ENCODE results near the gene TSGA10IP.

Gene TSGA10IP

DNA sequence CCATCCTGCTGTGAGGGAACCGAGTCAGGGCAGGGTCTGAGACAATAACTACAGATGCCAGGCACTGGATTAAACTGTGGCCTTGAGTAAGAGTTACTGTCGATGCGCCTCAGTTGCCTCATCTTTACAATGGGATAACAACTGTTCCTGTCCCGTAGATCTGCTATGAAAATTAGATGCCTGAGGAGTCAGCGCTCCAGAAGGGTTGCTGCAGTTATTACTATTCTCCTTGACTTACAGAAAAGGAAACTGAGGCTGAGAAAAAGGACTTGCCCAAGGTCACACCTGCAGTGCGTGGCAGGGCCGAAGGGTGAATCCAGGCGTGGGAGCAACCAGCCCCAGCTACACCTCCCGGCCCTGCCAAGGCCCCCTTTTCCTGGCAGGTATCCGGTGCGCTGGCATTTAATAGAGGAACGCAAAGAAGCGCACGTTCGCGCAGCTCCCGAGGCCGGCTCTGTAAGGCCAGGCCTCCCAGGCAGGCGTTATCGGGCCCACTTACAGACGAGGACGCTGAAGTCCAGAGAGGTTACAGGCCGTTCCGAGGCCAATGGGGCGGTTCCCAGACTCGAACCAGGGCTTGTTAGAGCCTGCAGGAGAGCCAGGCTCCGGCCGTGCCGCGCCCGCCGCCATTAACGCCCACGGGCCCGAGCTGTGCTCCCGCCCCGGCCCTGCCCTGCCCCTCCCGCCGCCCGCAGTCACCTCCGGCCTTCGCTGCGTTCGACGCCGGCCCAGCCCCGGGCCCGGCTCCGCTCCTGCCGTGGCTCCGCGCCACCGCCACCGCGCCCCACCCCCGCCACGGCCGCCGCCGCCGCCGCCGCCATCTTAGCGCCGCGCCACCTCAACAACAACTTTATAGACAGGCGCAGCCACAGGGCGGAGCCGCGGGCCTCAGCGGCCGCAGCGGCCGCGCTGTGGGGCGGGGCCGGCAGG lies 26.8 kb upstream of the TSGA10IP start, which contains the start of gene C11orf68:
TSS of gene C11orf68 (minus strand) at position 852 of the 930 bp plus-strand sequence. CDS start at position 821, 31 bp downstream.
- DNase-seq, result peak; percentile 15

DNA sequence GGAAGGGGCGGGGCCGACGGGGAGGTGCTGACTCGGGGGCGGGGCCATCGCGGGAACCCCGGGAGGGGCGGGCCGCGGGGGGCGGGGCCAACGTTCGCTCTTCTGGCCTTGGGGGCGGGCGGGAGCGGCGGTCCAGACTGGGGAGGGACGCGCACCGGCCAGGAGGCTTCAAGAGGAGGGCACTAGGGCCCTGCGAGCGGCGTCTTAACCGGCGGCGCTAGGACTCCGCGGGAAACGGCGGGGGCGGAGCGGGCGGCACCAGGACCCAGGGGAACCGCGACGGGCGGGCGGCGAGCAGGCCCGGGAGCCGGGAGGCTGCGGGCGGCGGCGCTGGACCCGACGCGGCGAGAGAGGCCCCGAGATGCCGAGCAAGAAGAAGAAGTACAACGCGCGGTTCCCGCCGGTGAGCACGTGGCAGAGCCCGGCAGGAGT lies 26.1 kb upstream of the TSGA10IP start, which contains the start of gene DRAP1:
TSS of gene DRAP1 (plus strand) at position 286 of the 432 bp plus-strand sequence. CDS start at position 362, 76 bp downstream.
- peak; percentile 97 for DNase-seq

DNA sequence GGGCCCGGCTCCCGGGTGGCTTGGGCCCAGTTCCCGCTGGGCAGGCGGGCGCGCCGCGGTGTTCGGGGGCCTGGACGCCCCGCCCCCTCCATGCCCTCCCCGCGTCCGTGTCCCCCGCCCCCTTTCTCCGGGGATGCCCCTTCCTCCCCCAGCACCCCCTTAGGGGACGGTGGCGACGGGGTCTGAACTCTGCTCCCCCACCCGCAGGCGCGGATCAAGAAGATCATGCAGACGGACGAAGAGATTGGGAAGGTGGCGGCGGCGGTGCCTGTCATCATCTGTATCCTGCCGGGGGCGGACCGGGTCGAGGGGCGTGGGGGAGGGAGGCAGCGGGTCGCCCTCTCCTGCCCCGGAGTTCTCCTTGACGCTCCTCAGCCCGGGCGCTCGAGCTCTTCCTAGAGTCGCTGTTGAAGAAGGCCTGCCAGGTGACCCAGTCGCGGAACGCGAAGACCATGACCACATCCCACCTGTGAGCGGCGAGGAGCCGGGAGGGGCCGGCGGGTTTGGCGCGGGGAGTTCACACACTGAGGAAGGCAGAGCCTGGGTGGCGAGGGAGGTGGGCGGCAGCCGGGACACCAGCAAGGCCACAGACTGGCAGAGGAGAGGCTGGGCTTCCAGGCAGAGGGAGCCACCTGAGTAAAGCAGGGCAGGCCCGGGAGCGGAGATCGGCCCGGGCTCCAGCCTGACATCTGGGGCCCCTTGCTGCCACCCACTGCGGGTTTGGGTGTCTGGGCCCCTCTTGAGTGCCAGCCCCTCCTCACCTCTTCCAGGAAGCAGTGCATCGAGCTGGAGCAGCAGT lies 25.5 kb upstream of the TSGA10IP start:
- no peak for DNase-seq

DNA sequence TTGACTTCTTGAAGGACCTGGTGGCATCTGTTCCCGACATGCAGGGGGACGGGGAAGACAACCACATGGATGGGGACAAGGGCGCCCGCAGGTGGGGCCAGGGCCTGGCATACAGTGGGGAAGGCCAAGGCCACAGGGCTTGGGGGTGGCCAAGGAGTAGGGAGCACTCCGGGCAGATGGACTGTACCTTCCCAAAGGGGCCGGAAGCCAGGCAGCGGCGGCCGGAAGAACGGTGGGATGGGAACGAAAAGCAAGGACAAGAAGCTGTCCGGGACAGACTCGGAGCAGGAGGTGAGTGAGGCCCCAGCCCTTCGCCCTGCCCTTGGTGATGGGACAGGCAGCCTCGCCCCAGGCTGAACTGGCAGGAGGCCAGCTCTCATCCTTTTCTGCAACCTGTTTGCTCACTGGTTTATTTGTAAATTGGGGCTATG lies 24.9 kb upstream of the TSGA10IP start:
- DNase-seq, result no peak

DNA sequence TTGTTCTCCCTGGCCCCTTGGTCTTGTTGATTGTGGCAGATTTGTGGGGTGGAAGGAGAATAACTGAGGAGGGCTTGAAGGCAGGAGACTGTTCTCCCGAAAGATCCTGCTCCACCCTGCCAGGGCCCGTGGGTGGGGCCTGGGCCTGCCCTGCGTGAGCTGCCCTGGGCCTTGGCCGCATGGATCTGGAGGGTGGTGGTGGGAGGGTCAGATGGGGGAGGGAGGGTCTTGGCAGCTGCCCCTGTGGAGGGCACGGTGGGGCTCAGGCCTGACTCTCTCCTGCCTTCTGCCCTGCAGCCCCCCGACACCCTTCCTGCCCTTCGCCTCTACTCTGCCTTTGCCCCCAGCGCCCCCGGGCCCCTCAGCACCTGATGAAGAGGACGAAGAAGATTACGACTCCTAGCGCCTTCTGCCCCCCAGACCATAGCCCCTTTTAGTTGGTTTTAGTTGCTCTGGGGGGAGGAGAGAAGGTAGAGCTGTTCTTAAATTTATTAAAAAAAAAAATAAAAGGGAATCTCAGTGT lies 24.2 kb upstream of the TSGA10IP start:
- DNase-seq, result no peak

DNA sequence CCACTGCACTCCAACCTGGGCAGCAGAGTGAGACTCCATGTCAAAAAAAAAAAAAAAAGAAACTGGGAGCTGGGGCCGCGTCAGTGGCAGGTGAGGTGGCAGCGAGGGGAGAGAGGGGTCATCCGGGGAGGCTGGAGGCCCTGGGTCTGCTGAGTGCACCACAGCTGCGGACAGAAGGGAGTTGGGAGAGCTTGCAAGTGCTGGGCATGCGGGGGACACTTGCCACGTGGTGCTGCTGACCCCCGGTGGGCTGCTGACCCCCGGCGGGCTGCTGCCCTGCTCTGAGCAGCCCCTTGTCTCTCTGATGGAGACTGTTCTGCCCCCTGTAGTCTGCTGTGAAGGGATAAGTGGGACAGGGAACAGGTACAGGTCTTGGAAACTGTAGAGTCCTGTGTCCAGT lies 23.4 kb upstream of the TSGA10IP start:
- DNase-seq, result no peak

DNA sequence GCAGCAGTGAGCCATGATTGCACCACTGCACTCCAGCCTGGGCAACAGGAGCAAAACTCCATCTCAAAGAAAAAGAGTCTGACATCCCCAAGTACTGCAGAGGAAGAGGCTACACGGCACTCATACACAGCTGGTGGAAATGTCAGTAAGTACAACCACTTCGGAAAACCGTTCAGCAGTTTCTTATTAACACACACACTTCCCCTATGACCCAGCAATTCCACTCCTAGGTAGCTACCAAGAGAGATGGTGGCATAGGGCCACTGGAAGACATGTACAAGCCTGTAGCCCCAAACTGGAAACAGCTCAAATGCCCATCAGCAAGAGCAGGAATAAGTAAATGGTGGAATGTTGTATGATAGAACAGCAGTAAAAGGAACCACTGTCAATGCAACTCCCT lies 22.7 kb upstream of the TSGA10IP start:
- no peak for DNase-seq

DNA sequence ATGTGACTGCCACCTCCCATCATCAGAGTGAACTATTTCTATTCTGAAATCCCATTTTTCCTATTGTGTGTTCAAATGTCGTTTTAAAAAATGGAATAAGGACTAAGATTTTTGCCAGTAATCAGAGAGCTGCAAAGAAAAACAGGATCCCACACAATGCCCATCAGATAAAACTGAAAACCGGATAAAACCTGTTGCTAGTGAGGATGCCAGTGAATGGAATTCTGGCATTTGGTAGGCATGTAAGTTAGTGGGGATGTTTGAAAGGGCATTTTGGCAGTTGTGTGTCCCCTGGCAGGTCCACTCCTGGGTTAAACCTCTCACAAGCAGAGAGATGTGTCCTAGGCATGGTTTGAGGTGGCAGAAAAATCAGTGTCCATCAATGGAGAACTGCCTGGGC lies 19.9 kb upstream of the TSGA10IP start:
- no peak for DNase-seq

DNA sequence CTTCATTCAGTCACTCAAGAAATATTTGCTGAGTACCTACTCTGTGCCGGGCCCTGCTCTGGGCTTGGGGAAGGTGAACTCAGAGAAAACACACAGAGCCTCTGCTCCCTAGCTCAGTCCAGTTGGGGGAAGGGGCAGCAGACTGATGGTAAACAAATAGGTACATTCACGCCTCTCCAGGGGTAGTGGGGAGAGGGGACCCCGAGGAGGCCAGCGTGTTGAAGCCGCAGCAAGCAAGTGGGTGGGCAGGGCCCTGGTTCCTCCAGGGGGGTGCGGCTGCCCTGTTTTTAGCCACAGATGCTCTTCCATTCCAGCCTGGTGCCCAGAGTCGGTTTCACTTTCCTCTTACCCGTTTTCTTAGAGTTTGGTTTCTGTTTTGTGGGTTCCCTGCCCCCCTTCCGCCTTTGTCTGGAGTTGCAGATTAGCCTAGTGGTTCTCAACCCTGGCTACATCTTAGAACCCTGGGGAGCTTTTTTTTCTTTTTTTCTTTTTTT lies 17.3 kb upstream of the TSGA10IP start:
- DNase-seq, result no peak

DNA sequence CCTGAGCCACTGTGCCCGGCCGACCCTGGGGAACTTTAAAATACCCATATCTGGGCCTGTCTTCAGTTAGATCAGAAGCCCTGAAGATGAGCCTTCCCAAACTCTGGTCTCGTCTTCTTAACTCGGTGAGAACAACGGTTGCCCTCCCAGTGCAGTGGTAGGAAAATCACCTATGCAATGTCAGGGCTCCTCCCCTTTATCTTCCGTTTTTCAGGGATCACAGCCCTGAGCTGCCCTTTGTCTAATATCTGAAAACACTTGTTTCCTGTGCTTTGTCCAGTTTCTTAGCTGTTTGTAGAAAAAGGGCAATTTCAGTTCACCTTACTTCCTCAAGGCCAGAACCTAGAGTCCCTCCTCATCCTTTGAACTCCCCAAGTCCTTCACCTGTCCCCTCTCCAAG lies 16.6 kb upstream of the TSGA10IP start:
- DNase-seq, result no peak

DNA sequence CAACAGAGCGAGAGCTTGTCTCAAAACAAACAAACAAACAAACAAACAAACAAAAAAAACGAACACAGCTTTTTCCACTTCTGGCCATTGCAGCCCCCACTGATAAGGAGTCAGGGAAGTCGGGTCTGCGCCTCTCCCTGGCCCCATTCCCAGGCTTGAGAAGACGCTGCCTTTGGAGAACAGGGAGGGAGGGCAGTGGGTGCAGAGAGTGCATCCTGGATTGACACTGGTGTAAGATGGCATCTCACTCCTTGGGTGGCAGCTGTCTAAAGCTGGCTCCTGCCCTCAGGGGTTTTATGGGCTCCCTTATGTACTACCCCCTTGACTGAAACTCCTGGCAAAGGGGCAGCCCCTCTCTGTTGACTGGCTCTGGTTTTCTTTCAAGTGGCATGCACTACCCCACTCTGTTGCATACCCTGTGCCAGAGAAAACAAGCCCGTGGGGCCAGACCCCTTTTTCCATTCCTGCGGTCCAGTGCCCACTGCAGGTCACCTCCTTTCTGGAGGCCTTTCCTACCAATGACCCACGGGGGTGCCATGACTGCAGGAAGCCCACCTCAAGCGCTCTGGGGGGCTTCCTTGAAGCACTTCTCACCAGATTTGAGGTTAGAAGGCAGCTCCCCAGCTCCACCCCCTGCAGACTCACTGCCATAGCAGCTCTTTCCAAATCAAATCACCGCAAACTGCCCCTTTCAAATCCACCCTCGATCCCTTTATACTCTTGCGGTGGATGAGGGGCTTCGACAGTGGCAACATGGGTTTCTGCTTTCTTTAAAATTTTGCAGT lies 13.3 kb upstream of the TSGA10IP start:
- no peak for DNase-seq

DNA sequence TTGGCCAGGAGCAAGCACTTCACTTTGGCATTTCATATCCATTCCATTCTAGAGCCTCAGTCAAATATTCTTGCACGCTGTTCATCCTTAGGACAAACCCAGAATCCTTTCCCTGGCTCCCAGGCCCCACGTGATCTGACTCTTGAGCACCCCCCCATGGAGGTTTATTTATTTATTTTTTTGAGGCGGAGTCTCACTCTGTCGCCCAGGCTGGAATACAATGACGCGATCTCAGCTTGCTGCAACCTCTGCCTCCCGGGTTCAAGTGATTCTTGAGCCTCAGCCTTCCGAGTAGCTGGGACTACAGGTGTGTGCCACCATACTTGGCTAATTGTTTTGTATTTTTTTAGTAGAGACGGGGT lies 12.7 kb upstream of the TSGA10IP start:
- DNase-seq, result no peak

DNA sequence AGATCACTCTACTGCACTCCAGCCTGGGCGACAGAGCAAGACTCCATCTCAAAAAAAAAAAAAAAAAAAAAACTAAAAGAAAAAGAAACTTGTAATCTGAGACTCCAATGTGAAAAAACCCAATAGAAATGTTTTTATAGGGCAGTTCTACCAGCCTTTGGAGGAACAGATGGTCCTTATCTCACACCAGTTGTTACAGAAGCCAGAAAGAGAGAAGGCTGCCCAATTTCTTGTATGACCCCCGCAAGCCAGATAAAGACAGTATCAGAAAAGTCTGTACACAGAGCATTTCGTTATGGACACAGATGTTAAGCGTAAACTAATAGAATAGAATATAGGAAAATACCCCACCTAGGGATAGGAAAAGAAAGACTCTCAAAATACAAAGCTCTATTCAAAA lies 11.3 kb upstream of the TSGA10IP start:
- no peak for DNase-seq

DNA sequence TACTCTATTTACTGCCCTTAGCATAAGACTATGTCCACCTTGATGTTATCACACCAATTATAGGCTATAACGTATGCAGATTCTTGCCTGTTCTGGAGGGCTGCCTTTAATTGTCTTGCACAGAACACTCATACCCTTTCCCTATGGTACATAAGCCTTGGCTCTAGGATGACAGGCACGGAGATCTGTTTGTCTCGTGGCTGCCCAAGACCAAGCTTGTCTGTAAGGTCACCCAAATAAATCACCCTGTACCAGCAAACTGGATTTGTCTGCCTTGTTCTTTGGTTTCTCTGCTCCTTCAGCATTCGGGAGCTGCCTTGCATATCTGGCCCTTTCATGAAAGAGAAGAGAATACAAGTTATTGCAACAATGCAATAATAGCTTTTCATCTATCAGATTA lies 7.5 kb upstream of the TSGA10IP start:
- no peak for DNase-seq

DNA sequence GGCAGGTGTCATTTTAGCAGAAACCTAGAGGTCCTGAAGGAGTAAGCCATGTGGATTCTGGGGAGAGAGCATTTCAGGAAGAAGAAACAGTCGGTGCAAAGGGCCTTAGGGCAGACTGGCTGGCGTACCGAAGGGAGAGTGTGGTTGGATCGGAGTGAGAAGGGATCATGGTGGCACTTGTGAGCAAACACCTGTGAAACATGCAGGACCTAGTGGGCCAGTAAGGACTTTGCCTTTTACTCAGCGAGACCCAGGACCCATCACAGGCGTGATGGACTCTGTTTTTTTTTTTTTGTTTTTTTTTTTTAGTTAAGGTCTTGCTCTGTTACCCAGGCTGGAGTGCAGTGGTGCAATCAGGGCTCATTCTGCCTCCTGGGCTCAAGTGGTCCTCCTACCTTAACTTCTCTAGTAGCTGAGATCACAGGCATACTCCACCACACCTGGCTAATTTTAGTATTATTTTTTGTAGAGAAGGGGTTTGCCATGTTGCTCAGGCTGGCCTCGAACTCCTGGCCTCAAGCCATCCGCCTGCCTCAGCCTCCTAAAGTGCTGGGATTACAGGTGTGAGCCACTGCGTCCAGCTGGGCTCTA lies 3.5 kb upstream of the TSGA10IP start:
- DNase-seq, result no peak

DNA sequence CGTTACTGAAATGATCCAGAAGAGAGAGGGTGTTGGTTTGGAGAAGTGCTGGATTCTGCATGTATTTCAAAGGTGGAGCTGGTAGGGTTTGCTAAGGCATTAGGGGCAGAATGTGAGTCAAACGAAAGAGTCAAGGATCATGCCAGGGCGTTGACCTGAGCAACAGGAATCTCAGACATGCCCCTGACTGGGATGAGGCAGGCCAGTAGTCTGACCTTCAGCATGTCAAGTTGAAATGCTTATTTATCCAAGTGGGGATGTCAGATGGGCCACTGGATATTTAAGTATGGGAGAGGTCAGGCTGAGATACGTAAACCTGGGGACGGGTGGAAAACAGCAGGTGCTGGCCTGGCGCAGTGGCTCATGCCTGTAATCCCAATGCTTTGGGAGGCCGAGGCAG lies 2.7 kb upstream of the TSGA10IP start:
- DNase-seq, result no peak

DNA sequence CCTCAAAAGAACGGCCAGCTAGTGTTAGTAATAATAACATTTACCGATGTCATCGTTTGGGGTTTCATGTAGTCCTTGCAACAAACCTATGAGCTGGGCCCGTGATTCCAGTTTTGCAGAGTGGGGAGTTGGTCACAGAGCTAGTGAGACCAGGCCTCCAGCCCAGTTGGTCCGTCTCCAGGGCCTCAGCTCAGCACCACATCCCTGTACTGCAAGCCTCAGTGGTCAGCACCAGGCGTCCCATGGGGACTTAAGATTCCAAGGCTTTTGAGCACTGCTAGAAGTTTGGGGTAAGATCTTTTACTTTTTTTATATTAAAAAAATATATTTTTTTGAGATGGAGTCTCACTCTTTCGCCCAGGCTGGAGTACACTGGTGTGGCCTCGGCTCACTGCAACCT lies 1.1 kb upstream of the TSGA10IP start:
- DNase-seq, result no peak

DNA sequence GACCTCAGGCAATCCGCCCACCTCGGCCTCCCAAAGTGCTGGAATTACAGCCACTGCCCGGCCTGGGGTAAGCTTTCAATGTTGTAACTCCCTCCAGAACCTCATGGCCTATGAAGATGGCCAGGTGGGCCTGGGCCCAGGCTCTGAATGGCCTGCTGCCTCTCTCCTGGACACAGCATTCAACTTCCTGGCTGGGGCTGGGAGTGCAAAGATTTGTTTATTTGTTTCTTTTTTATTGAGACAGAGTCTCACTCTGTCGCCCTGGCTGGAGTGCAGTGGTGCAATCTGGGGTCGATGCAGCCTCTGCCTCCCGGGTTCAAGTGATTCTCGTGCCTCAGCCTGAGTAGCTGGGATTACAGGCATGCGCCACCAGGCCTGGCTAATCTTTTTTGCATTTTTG lies 513 bp upstream of the TSGA10IP start:
- no peak for DNase-seq

DNA sequence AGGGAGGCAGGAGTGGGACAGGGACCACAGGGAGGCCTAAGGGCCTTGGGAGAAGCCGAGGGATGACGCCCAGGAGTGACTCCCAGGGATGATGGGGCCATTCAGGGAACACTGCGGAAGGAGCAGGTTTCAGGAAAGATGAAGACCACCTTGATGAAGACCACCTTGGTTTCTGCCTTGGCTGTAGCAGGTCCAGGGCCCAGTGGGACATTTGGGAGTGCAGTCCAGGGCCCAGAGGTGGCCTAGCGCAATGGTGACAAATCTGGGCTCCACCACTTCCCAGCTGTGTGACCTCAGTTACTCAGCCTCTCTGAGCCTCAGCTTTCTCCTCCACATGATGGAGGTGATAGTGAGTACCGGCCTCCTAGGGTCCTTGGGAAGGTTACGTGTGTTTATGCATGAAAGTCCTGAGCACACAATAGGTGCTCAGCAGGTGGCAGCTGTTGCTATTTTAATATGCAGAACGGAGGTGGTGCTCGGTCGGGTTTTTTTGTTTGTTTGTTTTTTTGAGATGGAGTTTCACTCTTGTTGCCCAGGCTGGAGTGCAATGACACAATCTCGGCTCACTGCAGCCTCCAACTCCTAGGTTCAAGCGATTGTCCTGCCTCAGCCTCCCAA lies 770 bp downstream of the TSGA10IP start:
- no peak for DNase-seq

DNA sequence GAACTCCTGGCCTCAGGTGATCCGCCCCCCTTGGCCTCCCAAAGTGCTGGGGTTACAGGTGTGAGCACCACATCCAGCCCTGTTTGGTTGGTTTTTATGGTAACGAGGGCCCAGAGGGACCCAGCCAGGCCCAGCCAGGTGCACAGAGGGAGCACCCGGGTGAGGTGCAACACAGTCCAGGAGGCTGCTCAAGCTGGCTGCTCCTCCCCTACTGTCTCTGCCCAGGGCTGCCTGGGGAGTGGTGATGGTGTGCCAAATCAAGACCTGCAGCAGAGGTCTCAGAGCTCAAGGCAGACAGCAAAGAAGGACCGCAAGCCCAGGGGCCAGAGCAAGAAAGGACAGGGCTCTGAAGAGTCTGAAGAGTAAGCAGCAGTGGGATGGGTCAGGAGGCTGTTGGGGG lies 1.4 kb downstream of the TSGA10IP start:
- DNase-seq, result no peak

DNA sequence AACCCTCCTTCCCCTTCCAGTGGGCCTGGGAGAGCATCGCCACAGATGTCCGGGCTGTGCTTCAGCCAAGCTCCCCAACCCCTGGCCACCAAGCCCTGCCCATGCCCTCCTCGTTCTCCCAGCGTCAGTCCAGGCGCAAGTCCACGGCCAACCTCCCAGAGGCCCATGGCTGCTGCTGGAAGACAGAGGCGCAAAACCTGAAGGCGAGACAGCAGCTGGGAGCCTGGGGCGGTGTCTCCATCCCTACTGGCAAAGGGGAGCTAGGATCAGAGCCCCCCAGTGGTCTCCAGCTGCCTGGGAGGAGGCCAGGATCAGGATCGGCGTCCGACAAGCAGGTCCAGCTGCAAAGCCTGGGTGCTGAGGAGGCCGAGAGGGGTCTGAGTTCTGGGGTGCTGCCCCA lies 1.9 kb downstream of the TSGA10IP start:
- no peak for DNase-seq

Measured in NCI-H2029 (cell line).